H54 (cell line): ENCODE measurements around the gene MYO3B.
"Not testable (repeated sequence)": the region's sequence is repeated elsewhere in the genome, so short reads cannot be mapped to it uniquely, and the experiment has no call there.

Experiments used
- DNase-seq: peaks from one replicate; pipeline ENCODE4 v3.0.0; 2011; ENCODE audit warnings: low spot score, mixed read lengths; ENCODE audit not compliant: insufficient read length
- FAIRE-seq: peaks from 3 replicates; lab custom pipeline; 2011; peaks lifted over from hg19 to GRCh38; lab: Jason Lieb, UNC
- POLR2A ChIP-seq: IDR thresholded peaks from 2 replicates; pipeline ENCODE4 v1.6.1; 2011; ENCODE audit warnings: low read depth, mild to moderate bottlenecking, low read length

MYO3B gene

GRCh38 chr2:170261566-170261965 lies 83.6 kb downstream of the MYO3B start:
- no peak for TF ChIP-seq POLR2A

GRCh38 chr2:170262343-170262742 lies 84.4 kb downstream of the MYO3B start:
- DNase-seq (no peak), FAIRE-seq (no peak)
- TF ChIP-seq POLR2A: no peak

More at GRCh38 chr2:170261566-170261965, 83.6 kb downstream of the MYO3B start:
- DNase-seq (no peak), FAIRE-seq (no peak)

- TF ChIP-seq POLR2A: no peak
- DNase-seq (no peak), FAIRE-seq (no peak)
Observed at GRCh38 chr2:170262806-170263205, 84.9 kb downstream of the MYO3B start.

GRCh38 chr2:170263728-170264521 lies 86.0 kb downstream of the MYO3B start:
- FAIRE-seq, DNase-seq: not testable (repeated sequence)

GRCh38 chr2:170264522-170264860 lies 86.5 kb downstream of the MYO3B start:
- FAIRE-seq (no peak), DNase-seq (no peak)
- no peak for TF ChIP-seq POLR2A

GRCh38 chr2:170264865-170265264 lies 86.9 kb downstream of the MYO3B start:
- no peak for FAIRE-seq
- TF ChIP-seq POLR2A: no peak

GRCh38 chr2:170265321-170265720 lies 87.4 kb downstream of the MYO3B start:
- TF ChIP-seq POLR2A: no peak
- no peak for DNase-seq
- no peak for FAIRE-seq

More at GRCh38 chr2:170264865-170265264, 86.9 kb downstream of the MYO3B start:
- no peak for DNase-seq

- no peak for FAIRE-seq
- no peak for DNase-seq
- no peak for TF ChIP-seq POLR2A
Observed at GRCh38 chr2:170266358-170266757, 88.4 kb downstream of the MYO3B start.

- DNase-seq (no peak), FAIRE-seq (no peak)
- TF ChIP-seq POLR2A: no peak
Observed at GRCh38 chr2:170267071-170267470, 89.1 kb downstream of the MYO3B start.

- DNase-seq: no peak
- FAIRE-seq: no peak
- no peak for TF ChIP-seq POLR2A
Observed at GRCh38 chr2:170270278-170270864, 92.4 kb downstream of the MYO3B start.

- no peak for FAIRE-seq
- TF ChIP-seq POLR2A: no peak
Observed at GRCh38 chr2:170271340-170271739, 93.4 kb downstream of the MYO3B start.

GRCh38 chr2:170276056-170276455 lies 98.1 kb downstream of the MYO3B start:
- FAIRE-seq (no peak), DNase-seq (no peak)
- no peak for TF ChIP-seq POLR2A

More at GRCh38 chr2:170271340-170271739, 93.4 kb downstream of the MYO3B start:
- DNase-seq: no peak

GRCh38 chr2:170276925-170277629 lies 99.1 kb downstream of the MYO3B start:
- FAIRE-seq (no peak), DNase-seq (no peak)
- TF ChIP-seq POLR2A: no peak

- FAIRE-seq: no peak
- no peak for DNase-seq
- no peak for TF ChIP-seq POLR2A
Observed at GRCh38 chr2:170277951-170278350, 100.0 kb downstream of the MYO3B start.

- not testable (repeated sequence) for DNase-seq, FAIRE-seq
Observed at GRCh38 chr2:170279615-170280014, 101.7 kb downstream of the MYO3B start.
